Astrocyte (in vitro differentiated cells and primary cell): ENCODE measurements around the gene HSPA9. TPM values are rescaled to one million over a fixed set of nuclear protein-coding genes. Genes with fewer than 3 reads are reported as not detected.

Source experiments
- DNase-seq: peaks from one replicate; pipeline ENCODE4 v3.0.0-alpha.2; 2010; ENCODE audit warnings: low read depth
- FAIRE-seq: peaks from 2 replicates; lab custom pipeline; 2011; peaks lifted over from hg19 to GRCh38; lab: Jason Lieb, UNC
- H2AFZ ChIP-seq: 2 replicates; pipeline ENCODE4 v1.6.0; 2012; ENCODE audit warnings: low read depth, low read length, inconsistent platforms
- H3K27ac ChIP-seq: 2 replicates; pipeline ENCODE4 v1.5.1; 2011; ENCODE audit warnings: low read depth, low read length, inconsistent platforms
- H3K27me3 ChIP-seq: 2 replicates; pipeline ENCODE4 v1.6.0; 2011; ENCODE audit warnings: low read length, inconsistent platforms; ENCODE audit not compliant: insufficient read depth
- H3K36me3 ChIP-seq: 2 replicates; pipeline ENCODE4 v1.5.1; 2011; ENCODE audit warnings: low read length, inconsistent platforms; ENCODE audit not compliant: insufficient read depth
- H3K4me1 ChIP-seq: 2 replicates; pipeline ENCODE4 v1.5.1; 2011; ENCODE audit warnings: low read length, inconsistent platforms; ENCODE audit not compliant: insufficient read depth
- H3K4me2 ChIP-seq: 2 replicates; pipeline ENCODE4 v1.6.0; 2012; ENCODE audit warnings: low read length, inconsistent platforms
- H3K4me3 ChIP-seq: 2 replicates; pipeline ENCODE4 v1.5.1; 2011; ENCODE audit warnings: low read depth, mild to moderate bottlenecking, low read length, inconsistent platforms; ENCODE audit not compliant: insufficient read depth
- H3K79me2 ChIP-seq: 2 replicates; pipeline ENCODE4 v1.6.0; 2012; ENCODE audit warnings: mild to moderate bottlenecking, low read length, inconsistent platforms; ENCODE audit not compliant: insufficient read depth
- H3K9ac ChIP-seq: 2 replicates; pipeline ENCODE4 v1.6.0; 2012; ENCODE audit warnings: mild to moderate bottlenecking, low read length, inconsistent platforms
- H3K9me3 ChIP-seq: 2 replicates; pipeline ENCODE4 v1.5.1; 2012; ENCODE audit warnings: low read depth, mild to moderate bottlenecking, low read length, inconsistent platforms; ENCODE audit not compliant: insufficient read depth
- H4K20me1 ChIP-seq: 2 replicates; pipeline ENCODE4 v1.6.0; 2012; ENCODE audit warnings: low read length, inconsistent platforms; ENCODE audit not compliant: insufficient read depth
- H3K27ac Mint-ChIP-seq: one replicate; pipeline ENCODE4 v1.8.0; 2021; ENCODE audit warnings: mild to moderate bottlenecking, mixed read lengths; ENCODE audit not compliant: unreplicated experiment
- H3K27me3 Mint-ChIP-seq: one replicate; pipeline ENCODE4 v1.8.0; 2021; ENCODE audit warnings: low read depth, mixed read lengths; ENCODE audit not compliant: unreplicated experiment
- H3K36me3 Mint-ChIP-seq: one replicate; pipeline ENCODE4 v1.8.0; 2021; ENCODE audit warnings: low read depth, mixed read lengths; ENCODE audit not compliant: unreplicated experiment
- H3K4me1 Mint-ChIP-seq: one replicate; pipeline ENCODE4 v1.8.0; 2021; ENCODE audit warnings: low read depth, mixed read lengths; ENCODE audit not compliant: unreplicated experiment
- H3K4me3 Mint-ChIP-seq: one replicate; pipeline ENCODE4 v1.8.0; 2021; ENCODE audit warnings: mild to moderate bottlenecking, moderate library complexity, mixed read lengths; ENCODE audit not compliant: unreplicated experiment
- H3K9me3 Mint-ChIP-seq: one replicate; pipeline ENCODE4 v1.8.0; 2021; ENCODE audit warnings: mild to moderate bottlenecking, mixed read lengths; ENCODE audit not compliant: unreplicated experiment
- EZH2 ChIP-seq: IDR thresholded peaks from 2 replicates; pipeline ENCODE4 v1.6.1; 2012; ENCODE audit warnings: mild to moderate bottlenecking, low read length, inconsistent platforms; ENCODE audit not compliant: insufficient read depth
- total RNA-seq: library from RNA; stranded (reverse); gene quantifications from 2 replicates; pipeline ENCODE4 v1.2.1, GENCODE V29; 2021
- TF ChIP-seq, protein P1 (sequence below): IDR thresholded peaks from 2 replicates; pipeline ENCODE4 v1.5.1; 2011; ENCODE audit warnings: low read depth, mild to moderate bottlenecking, inconsistent platforms, low read length, moderate library complexity; ENCODE audit not compliant: insufficient read depth

The HSPA9 gene
- total RNA-seq, 1 donor from 2014 or later = 266 TPM

DNA sequence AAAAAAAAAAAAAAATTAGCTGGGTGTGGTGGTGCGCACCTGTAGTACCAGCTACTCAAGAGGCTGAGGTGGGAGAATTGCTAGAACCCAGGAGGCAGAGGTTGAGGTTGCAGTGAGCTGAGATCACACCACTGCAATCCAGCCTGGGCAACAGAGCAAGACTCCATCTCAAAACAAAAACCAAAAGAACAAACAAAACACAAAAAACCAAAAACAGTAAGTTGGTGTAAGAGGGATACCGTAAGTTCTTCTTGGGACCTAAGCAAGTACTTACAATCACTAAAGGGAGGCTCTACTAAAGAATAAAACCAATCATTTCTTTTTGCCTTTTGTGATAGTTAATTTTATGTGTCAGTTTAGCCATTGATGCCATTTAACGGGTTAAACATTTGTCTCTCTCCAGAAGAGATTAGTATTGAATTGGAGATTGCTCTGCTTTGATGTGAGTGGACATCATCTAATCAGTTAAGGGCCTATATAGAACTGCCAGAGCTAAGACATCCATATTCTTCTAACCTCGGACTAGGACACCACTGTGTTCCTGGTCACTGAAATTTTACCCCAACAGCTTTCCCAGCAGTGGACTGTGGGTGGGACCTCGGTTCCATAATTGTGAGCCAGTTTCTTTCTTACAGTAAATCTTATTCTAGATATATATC lies 21.6 kb downstream of the HSPA9 start:
- Mint-ChIP-seq H3K4me3 (no peak overlapping the region), H3K4me1 (no peaks in the 10 kb centered on the region), H3K27me3 (no peaks in the 10 kb centered on the region), H3K27ac (peak overlapping the region; percentile 47), H3K36me3 (peaks cover 17% of the 10 kb centered on the region), H3K9me3 (no peaks in the 10 kb centered on the region)
- H3K79me2 ChIP-seq = peaks cover 32% of the 10 kb centered on the region
- H3K27me3 ChIP-seq = no peaks in the 10 kb centered on the region
- no peak overlapping the region for H2AFZ ChIP-seq
- H3K27ac ChIP-seq = no peak overlapping the region
- no peak overlapping the region for H3K9ac ChIP-seq
- no peaks in the 10 kb centered on the region for H3K4me1 ChIP-seq
- no peak overlapping the region for H3K4me2 ChIP-seq
- no peak for FAIRE-seq
- H3K36me3 ChIP-seq = peaks cover 55% of the 10 kb centered on the region
- TF ChIP-seq, protein P1, sequence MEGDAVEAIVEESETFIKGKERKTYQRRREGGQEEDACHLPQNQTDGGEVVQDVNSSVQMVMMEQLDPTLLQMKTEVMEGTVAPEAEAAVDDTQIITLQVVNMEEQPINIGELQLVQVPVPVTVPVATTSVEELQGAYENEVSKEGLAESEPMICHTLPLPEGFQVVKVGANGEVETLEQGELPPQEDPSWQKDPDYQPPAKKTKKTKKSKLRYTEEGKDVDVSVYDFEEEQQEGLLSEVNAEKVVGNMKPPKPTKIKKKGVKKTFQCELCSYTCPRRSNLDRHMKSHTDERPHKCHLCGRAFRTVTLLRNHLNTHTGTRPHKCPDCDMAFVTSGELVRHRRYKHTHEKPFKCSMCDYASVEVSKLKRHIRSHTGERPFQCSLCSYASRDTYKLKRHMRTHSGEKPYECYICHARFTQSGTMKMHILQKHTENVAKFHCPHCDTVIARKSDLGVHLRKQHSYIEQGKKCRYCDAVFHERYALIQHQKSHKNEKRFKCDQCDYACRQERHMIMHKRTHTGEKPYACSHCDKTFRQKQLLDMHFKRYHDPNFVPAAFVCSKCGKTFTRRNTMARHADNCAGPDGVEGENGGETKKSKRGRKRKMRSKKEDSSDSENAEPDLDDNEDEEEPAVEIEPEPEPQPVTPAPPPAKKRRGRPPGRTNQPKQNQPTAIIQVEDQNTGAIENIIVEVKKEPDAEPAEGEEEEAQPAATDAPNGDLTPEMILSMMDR = no peak
- no peak for TF ChIP-seq EZH2
- peaks cover 41% of the 10 kb centered on the region for H4K20me1 ChIP-seq
- H3K4me3 ChIP-seq = no peak overlapping the region
- DNase-seq = no peak
- no peaks in the 10 kb centered on the region for H3K9me3 ChIP-seq

DNA sequence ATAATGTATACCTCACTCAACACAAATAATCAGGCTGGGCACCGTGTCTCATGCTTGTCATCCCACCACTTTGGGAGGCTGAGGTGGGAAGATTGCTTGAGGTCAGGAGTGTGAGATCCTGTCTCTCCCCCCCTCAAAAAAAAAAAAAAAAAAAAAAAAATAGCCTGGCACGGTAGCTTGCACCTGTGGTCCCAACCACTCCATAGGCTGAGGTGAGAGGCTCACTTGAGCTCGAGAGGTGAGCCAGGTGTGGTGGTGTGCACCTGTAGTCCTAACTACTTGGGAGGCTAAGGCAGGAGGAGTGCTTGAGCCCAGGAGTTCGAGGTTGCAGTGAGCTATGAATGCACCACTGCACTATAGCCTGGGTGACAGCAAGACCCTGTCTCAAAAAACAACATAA lies 22.5 kb downstream of the HSPA9 start:
- Histone ChIP-seq H3K4me2 (no peak overlapping the region), H3K9ac (no peak overlapping the region), H4K20me1 (peaks cover 41% of the 10 kb centered on the region), H3K4me1 (no peaks in the 10 kb centered on the region), H3K36me3 (peaks cover 46% of the 10 kb centered on the region), H3K27me3 (no peaks in the 10 kb centered on the region), H3K9me3 (no peaks in the 10 kb centered on the region), H2AFZ (no peak overlapping the region), H3K27ac (no peak overlapping the region), H3K4me3 (no peak overlapping the region), H3K79me2 (peaks cover 34% of the 10 kb centered on the region)
- DNase-seq (no peak), FAIRE-seq (no peak)
- Mint-ChIP-seq H3K27ac (no peak overlapping the region), H3K4me3 (no peak overlapping the region), H3K27me3 (no peaks in the 10 kb centered on the region), H3K4me1 (peaks cover 5% of the 10 kb centered on the region), H3K9me3 (no peaks in the 10 kb centered on the region), H3K36me3 (peaks cover 17% of the 10 kb centered on the region)
- TF ChIP-seq EZH2 = no peak
- TF ChIP-seq, protein P1 = no peak

DNA sequence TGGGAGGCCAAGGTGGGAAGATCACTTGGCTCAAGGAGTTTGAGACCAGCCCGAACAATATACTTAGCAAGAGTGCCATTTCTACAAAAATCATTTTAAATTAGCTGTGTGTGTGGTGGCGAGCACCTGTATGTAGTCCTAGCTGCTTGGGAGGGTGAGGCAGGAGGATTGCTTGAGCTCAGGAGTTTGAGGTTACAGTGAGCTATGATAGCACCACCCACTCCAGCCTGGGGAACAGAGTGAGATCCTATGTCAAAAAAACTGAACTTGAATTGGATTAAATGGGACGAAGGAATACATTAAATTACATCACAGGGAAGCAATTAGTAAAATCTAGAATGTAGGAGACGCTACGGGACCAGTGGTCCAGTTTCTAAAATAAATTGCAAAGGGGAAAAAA lies 25.8 kb downstream of the HSPA9 start:
- Histone ChIP-seq H4K20me1 (peaks cover 34% of the 10 kb centered on the region), H3K9me3 (no peaks in the 10 kb centered on the region), H2AFZ (no peak overlapping the region), H3K27me3 (no peaks in the 10 kb centered on the region), H3K36me3 (peaks cover 13% of the 10 kb centered on the region), H3K4me3 (no peak overlapping the region), H3K9ac (no peak overlapping the region), H3K27ac (no peak overlapping the region), H3K4me2 (no peak overlapping the region), H3K4me1 (peaks cover 12% of the 10 kb centered on the region), H3K79me2 (peaks cover 60% of the 10 kb centered on the region)
- no peaks in the 10 kb centered on the region for H3K27me3 Mint-ChIP-seq
- no peak for FAIRE-seq
- TF ChIP-seq EZH2 = no peak
- TF ChIP-seq, protein P1 = no peak
- peaks cover 4% of the 10 kb centered on the region for H3K36me3 Mint-ChIP-seq
- H3K4me1 Mint-ChIP-seq = peaks cover 18% of the 10 kb centered on the region
- H3K4me3 Mint-ChIP-seq = no peak overlapping the region
- H3K27ac Mint-ChIP-seq = no peak overlapping the region
- DNase-seq = no peak
- H3K9me3 Mint-ChIP-seq = no peaks in the 10 kb centered on the region
